MG63 (cell line): ENCODE measurements around the gene FZD1. TPM values are rescaled to one million over a fixed set of nuclear protein-coding genes. Genes with fewer than 3 reads are reported as not detected.
A peak's percentile ranks its signal among the peaks of the same experiment; 100 is the strongest.

Experiments
- DNase-seq: peaks from one replicate; pipeline ENCODE4 v3.0.0-alpha.2; 2020
- H3K27me3 ChIP-seq: fragments of 250-450 bp; sonication (Bioruptor Pico); 2 replicates; pipeline ENCODE4 v1.5.1; 2020; ENCODE audit warnings: mild to moderate bottlenecking, moderate library complexity
- H3K36me3 ChIP-seq: fragments of 250-450 bp; sonication (Bioruptor Pico); 2 replicates; pipeline ENCODE4 v1.5.1; 2020; ENCODE audit warnings: mild to moderate bottlenecking, moderate library complexity
- H3K4me3 ChIP-seq: fragments of 250-450 bp; sonication (Bioruptor Pico); 2 replicates; pipeline ENCODE4 v1.5.1; 2020; ENCODE audit warnings: mild to moderate bottlenecking, moderate library complexity
- H3K9me3 ChIP-seq: fragments of 250-450 bp; sonication (Bioruptor Pico); 2 replicates; pipeline ENCODE4 v1.5.1; 2020; ENCODE audit warnings: mild to moderate bottlenecking, moderate library complexity
- total RNA-seq: library from RNA; depleted of rRNA; stranded (reverse); fragments of >200 nt; shearing (Covaris generic); gene quantifications from 2 replicates; pipeline ENCODE4 v1.2.3, GENCODE V29; 2014; ENCODE audit warnings: low replicate concordance

The FZD1 gene
- total RNA-seq, 1 experiment from 2014 or later = 3.9 TPM

- Histone ChIP-seq H3K4me3 (no peak overlapping the region), H3K9me3 (no peaks in the 10 kb centered on the region), H3K36me3 (no peaks in the 10 kb centered on the region), H3K27me3 (no peaks in the 10 kb centered on the region)
- DNase-seq = peak; percentile 47
These were observed 14.6 kb upstream of the FZD1 start for GRCh38 chr7:91249506-91250233.

- no peaks in the 10 kb centered on the region for H3K27me3 ChIP-seq
- DNase-seq = no peak
- no peaks in the 10 kb centered on the region for H3K36me3 ChIP-seq
- H3K9me3 ChIP-seq = peaks cover under 1% of the 10 kb centered on the region; the same call in 1 of the 2 replicates
- no peak overlapping the region for H3K4me3 ChIP-seq
These were observed 13.5 kb upstream of the FZD1 start for GRCh38 chr7:91250706-91251105.

- DNase-seq = no peak
- H3K27me3 ChIP-seq = no peaks in the 10 kb centered on the region
- H3K4me3 ChIP-seq = no peak overlapping the region
- no peaks in the 10 kb centered on the region for H3K36me3 ChIP-seq
- H3K9me3 ChIP-seq = peaks cover 4% of the 10 kb centered on the region; the same call in 1 of the 2 replicates
These were observed 12.4 kb upstream of the FZD1 start for GRCh38 chr7:91251877-91252276.

GRCh38 chr7:91263384-91264045, 718 bp upstream of the FZD1 start:
- Histone ChIP-seq H3K27me3 (no peaks in the 10 kb centered on the region), H3K36me3 (no peaks in the 10 kb centered on the region), H3K4me3 (peak overlapping the region; percentile 61), H3K9me3 (no peaks in the 10 kb centered on the region)
- peak; percentile 54 for DNase-seq

- H3K27me3 ChIP-seq = no peaks in the 10 kb centered on the region
- no peaks in the 10 kb centered on the region for H3K36me3 ChIP-seq
- H3K9me3 ChIP-seq = no peaks in the 10 kb centered on the region
- peak overlapping the region; percentile 61 for H3K4me3 ChIP-seq
- DNase-seq = peak; percentile 62
These were observed 870 bp downstream of the FZD1 start for GRCh38 chr7:91264924-91265681.

GRCh38 chr7:91265693-91266066, 1.4 kb downstream of the FZD1 start:
- no peaks in the 10 kb centered on the region for H3K27me3 ChIP-seq
- H3K36me3 ChIP-seq = no peaks in the 10 kb centered on the region
- H3K9me3 ChIP-seq = no peaks in the 10 kb centered on the region
- H3K4me3 ChIP-seq = peak overlapping the region; percentile 61
- no peak for DNase-seq

- peak overlapping the region; percentile 61 for H3K4me3 ChIP-seq
- peak; percentile 35 for DNase-seq
- H3K9me3 ChIP-seq = no peaks in the 10 kb centered on the region
- H3K36me3 ChIP-seq = no peaks in the 10 kb centered on the region
- H3K27me3 ChIP-seq = no peaks in the 10 kb centered on the region
These were observed 1.9 kb downstream of the FZD1 start for GRCh38 chr7:91266067-91266688.

DNA sequence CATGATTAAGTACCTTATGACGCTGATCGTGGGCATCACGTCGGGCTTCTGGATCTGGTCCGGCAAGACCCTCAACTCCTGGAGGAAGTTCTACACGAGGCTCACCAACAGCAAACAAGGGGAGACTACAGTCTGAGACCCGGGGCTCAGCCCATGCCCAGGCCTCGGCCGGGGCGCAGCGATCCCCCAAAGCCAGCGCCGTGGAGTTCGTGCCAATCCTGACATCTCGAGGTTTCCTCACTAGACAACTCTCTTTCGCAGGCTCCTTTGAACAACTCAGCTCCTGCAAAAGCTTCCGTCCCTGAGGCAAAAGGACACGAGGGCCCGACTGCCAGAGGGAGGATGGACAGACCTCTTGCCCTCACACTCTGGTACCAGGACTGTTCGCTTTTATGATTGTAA, 2.5 kb downstream of the FZD1 start:
- H3K27me3 ChIP-seq = no peaks in the 10 kb centered on the region
- peak; percentile 12 for DNase-seq
- H3K4me3 ChIP-seq = peak overlapping the region; percentile 61

GRCh38 chr7:91267171-91267955, 3.1 kb downstream of the FZD1 start:
- Histone ChIP-seq H3K9me3 (no peaks in the 10 kb centered on the region), H3K36me3 (no peaks in the 10 kb centered on the region), H3K27me3 (no peaks in the 10 kb centered on the region), H3K4me3 (peak overlapping the region; percentile 61)
- peak; percentile 46 for DNase-seq

More for the DNA sequence above, 2.5 kb downstream of the FZD1 start:
- Histone ChIP-seq H3K9me3 (no peaks in the 10 kb centered on the region), H3K36me3 (no peaks in the 10 kb centered on the region)

DNA sequence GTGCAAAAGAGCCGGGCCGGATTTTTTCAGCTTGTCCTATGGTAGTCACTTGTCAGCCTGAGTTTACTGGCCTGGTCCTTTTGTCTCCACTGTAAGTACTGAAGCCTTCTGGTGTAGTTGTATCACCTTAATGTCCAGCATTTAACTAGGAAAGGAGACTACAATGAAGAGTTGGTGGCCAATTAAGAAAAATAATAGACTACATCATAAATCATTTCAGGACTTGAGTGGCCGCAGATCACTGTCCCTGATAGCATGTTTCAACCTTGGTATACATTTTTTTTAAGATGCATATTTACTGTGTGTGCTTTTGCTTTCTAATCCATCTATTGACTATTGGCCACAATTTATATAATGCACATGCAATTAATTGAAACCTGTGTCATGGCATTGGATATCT, 6.1 kb downstream of the FZD1 start:
- no peaks in the 10 kb centered on the region for H3K9me3 ChIP-seq

GRCh38 chr7:91276909-91277308, 12.7 kb downstream of the FZD1 start:
- no peaks in the 10 kb centered on the region for H3K36me3 ChIP-seq
- H3K27me3 ChIP-seq = no peaks in the 10 kb centered on the region
- H3K9me3 ChIP-seq = no peaks in the 10 kb centered on the region
- H3K4me3 ChIP-seq = no peak overlapping the region
- no peak for DNase-seq

More for the DNA sequence above, 6.1 kb downstream of the FZD1 start:
- Histone ChIP-seq H3K36me3 (no peaks in the 10 kb centered on the region), H3K27me3 (no peaks in the 10 kb centered on the region), H3K4me3 (no peak overlapping the region)
- no peak for DNase-seq

- Histone ChIP-seq H3K4me3 (no peak overlapping the region), H3K27me3 (no peaks in the 10 kb centered on the region), H3K36me3 (no peaks in the 10 kb centered on the region), H3K9me3 (no peaks in the 10 kb centered on the region)
- no peak for DNase-seq
These were observed 16.0 kb downstream of the FZD1 start for GRCh38 chr7:91280185-91280584.

DNA sequence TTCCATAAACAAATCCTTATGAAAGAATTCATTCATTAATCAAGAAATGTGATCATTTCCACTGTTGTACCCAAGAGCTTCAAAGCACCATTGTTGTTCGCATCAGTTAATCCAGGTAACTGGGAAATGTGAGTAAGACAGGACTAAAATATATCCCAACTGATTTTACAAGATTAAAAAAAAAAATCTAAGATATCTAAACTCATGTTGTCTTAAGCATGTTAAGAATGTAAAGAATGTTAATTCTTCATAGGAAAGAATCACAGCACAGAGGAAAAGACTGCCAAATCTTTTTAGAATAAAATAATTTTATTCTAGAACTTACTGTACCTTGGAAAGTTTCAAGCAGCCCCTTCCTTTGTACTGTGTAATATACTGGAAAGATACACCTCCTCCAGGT, 16.4 kb downstream of the FZD1 start:
- no peaks in the 10 kb centered on the region for H3K36me3 ChIP-seq
- H3K4me3 ChIP-seq = no peak overlapping the region
- no peaks in the 10 kb centered on the region for H3K27me3 ChIP-seq
- DNase-seq = no peak
- H3K9me3 ChIP-seq = no peaks in the 10 kb centered on the region

GRCh38 chr7:91285696-91286355, 21.6 kb downstream of the FZD1 start:
- H3K27me3 ChIP-seq = no peaks in the 10 kb centered on the region
- H3K4me3 ChIP-seq = no peak overlapping the region
- H3K9me3 ChIP-seq = no peaks in the 10 kb centered on the region
- no peaks in the 10 kb centered on the region for H3K36me3 ChIP-seq
- no peak for DNase-seq

DNA sequence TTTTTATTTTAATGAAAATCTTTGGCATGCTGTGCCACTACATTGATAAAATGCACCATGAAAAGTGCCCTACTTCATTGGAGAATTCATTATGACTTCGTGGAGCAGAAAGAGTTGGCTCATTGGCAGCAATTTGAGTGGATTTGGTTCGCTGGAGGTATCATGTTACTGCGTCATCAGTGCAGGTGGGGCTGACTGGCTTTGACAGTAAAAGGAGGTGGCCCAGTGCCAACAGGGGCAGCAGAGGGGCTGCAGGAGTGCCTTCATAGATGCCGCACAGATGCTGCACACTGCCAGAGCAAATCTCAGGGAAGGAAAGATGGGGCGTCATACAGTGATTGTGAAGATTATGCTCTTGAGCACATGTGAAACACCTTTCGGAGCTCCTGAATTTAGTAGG, 22.2 kb downstream of the FZD1 start:
- Histone ChIP-seq H3K4me3 (no peak overlapping the region), H3K9me3 (no peaks in the 10 kb centered on the region), H3K36me3 (no peaks in the 10 kb centered on the region), H3K27me3 (no peaks in the 10 kb centered on the region)
- peak; percentile 0 for DNase-seq
